ENCODE data around the gene HASPIN. TPM values are rescaled to one million over a fixed set of nuclear protein-coding genes. Genes with fewer than 3 reads are reported as not detected.

Gene HASPIN
- total RNA-seq, 6 experiments from 2014 or later, result 3.5 to 8.0 (median 7.0) TPM

DNA sequence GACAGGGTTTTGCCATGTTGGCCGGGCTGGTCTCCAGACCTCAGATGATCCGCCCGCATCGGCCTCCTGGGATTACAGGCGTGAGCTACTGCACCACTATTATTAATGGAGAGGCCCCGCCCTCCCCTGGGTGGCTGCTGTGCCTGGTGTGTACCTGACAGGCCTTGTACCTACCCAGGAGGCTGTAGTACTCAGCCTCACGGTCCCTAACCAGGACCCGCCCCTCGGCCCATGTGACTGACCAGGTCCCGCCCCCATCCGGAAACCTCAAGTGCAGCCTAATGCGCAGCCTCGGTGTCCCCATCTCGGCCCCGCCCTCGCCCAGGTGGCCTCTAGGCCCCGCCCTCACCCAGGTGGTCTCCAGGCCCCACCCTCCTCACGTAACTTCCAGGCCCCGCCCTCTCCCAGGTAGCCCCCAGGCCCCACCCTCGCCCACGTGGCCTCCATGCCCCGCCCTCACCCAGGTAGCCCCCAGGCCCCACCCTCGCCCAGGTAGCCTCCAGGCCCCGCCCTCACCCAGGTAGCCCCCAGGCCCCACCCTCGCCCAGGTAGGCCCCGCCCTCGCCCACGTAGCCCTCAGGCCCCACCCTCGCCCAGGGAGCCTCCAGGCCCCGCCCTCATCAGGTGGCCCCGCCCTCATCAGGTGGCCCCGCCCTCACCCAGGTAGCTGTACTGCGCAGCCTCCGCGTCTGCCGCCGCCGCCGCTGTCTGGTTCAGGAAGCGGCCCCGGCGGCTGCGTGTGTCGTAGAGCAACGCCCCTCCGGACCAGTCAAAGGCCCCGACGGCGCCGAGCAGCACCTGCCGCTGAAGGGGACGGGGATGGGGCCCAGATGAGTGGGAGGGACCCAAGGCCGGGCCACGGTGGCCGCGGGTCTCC lies 31.0 kb downstream of the HASPIN start:
- peaks cover 18% of the 10 kb centered on the region for H3K27me3 Mint-ChIP-seq (ENCODE audit: insufficient read depth)
- peaks cover 2% of the 10 kb centered on the region for H3K36me3 Mint-ChIP-seq (ENCODE audit: low read depth)
- H3K27ac Mint-ChIP-seq, result no peak overlapping the region
- peaks cover 6% of the 10 kb centered on the region for H3K9me3 Mint-ChIP-seq
- TF ChIP-seq, protein P1, sequence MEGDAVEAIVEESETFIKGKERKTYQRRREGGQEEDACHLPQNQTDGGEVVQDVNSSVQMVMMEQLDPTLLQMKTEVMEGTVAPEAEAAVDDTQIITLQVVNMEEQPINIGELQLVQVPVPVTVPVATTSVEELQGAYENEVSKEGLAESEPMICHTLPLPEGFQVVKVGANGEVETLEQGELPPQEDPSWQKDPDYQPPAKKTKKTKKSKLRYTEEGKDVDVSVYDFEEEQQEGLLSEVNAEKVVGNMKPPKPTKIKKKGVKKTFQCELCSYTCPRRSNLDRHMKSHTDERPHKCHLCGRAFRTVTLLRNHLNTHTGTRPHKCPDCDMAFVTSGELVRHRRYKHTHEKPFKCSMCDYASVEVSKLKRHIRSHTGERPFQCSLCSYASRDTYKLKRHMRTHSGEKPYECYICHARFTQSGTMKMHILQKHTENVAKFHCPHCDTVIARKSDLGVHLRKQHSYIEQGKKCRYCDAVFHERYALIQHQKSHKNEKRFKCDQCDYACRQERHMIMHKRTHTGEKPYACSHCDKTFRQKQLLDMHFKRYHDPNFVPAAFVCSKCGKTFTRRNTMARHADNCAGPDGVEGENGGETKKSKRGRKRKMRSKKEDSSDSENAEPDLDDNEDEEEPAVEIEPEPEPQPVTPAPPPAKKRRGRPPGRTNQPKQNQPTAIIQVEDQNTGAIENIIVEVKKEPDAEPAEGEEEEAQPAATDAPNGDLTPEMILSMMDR (IDR thresholded peaks at IDR 0.05), result no peak
- DNase-seq, result no peak
- no peak overlapping the region for H3K4me3 Mint-ChIP-seq
- no peaks in the 10 kb centered on the region for H3K4me1 Mint-ChIP-seq (ENCODE audit: low read depth)

DNA sequence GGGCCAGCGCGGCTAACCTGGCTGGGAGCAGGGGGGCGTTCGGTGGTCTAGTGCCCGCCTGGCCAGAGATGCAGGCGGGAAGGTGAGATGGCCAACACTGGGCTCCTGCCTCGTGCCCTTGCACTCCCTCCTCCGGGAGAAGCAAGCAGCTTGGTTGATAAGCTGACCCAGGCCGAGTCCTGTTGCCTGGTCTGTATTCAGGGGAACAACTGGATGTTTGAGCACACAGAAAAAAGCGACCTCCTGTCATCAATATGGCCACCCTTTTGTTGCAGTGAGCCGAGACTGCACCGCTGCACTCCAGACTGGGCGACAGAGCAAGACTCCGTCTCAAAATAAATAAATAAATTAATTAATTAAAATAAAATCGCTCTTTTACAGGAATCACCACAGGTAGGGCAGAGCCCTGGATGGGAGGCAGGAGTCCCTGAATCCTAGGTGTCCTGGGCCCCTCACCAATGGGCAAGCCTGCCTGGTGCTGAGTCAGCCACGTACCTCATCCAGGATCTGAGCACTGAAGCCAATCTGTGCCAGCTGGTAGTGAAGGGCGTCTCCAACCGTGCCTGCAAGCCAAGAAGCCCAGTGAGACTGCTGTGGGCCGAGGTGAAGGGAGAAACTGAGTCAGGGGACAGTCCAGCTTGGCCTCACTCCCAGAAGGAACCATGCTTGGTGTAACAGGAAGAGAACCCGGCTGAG lies 31.8 kb downstream of the HASPIN start:
- Mint-ChIP-seq H3K9me3 (peaks cover 12% of the 10 kb centered on the region), H3K4me3 (no peak overlapping the region), H3K27me3 (ENCODE audit: insufficient read depth) (peaks cover 16% of the 10 kb centered on the region), H3K27ac (no peak overlapping the region), H3K4me1 (ENCODE audit: low read depth) (no peaks in the 10 kb centered on the region), H3K36me3 (ENCODE audit: low read depth) (peaks cover 7% of the 10 kb centered on the region)
- no peak for DNase-seq
- TF ChIP-seq, protein P1 (IDR thresholded peaks at IDR 0.05), result no peak

DNA sequence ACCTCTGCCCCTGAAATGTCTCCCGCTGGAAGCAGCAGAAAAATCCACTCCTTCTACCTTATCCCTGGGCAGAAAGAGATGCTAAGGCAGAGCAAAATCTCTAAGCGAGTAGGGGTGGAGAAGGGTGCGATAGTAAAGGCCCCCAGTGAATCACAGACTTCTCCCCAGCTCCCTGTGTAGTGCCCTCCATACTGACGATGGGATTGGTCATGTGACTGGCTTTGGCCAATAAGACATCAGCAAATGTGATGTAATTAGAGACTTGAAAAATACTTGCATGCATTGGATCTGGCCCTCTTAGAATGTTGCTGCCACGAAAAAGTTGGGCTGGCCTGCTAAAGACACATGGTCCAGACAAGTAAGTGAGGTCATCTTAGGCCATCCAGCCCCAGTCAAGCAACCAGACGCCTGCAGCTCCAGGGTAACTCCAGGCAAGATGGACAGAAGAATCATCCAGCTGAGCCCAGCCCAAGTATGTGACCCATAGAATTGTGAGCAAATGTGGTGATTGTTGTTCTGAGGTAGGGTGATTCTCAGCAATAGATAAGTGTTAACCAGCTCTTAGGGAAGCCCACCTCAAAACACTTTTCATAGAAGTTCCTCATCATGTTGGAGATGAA lies 36.0 kb downstream of the HASPIN start:
- H3K27ac Mint-ChIP-seq, result no peak overlapping the region
- no peak for DNase-seq
- TF ChIP-seq, protein P1 (IDR thresholded peaks at IDR 0.05), result no peak
- H3K4me3 Mint-ChIP-seq, result no peak overlapping the region
- no peaks in the 10 kb centered on the region for H3K4me1 Mint-ChIP-seq (ENCODE audit: low read depth)
- peaks cover 17% of the 10 kb centered on the region for H3K9me3 Mint-ChIP-seq
- peaks cover 8% of the 10 kb centered on the region for H3K27me3 Mint-ChIP-seq (ENCODE audit: insufficient read depth)
- peaks cover 12% of the 10 kb centered on the region for H3K36me3 Mint-ChIP-seq (ENCODE audit: low read depth)

DNA sequence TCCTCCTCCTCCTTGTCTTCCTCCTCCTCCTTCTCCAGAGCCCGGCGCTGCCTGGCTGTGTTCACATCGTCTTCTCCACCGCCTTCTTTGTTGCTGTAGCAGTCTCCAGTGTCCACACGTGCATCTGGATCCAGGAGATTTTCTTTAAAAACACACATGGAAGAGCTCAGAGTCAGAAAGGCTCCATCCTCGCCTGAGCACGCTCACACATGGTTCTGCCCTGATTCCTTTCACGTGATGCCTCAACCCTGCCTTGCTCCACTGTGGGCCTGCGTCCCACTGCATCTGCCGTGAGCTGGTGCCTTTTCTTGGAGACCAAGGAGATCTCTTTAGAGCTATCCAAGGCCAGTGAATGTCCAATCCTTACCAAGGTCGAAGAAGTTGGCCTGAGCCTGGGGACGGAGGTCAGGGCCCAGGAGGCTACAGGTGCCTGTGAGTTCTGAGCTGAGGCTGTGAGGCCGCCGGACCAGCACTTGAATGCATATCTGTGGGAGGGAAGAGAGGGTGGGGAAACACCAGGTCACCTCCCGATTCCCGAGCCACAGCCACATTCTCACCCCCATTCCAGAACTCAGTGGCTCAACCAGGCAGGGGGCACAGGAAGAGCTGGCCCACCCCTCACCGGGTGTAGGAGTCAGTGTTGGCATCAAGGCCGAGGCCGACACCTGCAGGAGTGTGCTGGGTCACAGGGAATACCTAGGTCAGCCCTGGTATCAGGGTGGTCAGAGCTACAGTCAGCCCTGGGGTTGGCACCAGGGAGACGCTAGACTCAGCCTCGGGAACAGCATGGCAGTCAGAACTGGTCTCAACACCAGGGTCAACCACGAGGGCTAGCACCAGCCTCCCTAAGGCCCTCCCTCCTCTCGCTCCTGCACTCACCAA lies 37.6 kb downstream of the HASPIN start:
- peaks cover 12% of the 10 kb centered on the region for H3K36me3 Mint-ChIP-seq (ENCODE audit: low read depth)
- TF ChIP-seq, protein P1 (IDR thresholded peaks at IDR 0.05), result no peak
- H3K27me3 Mint-ChIP-seq (ENCODE audit: insufficient read depth), result peaks cover 8% of the 10 kb centered on the region
- peaks cover 17% of the 10 kb centered on the region for H3K9me3 Mint-ChIP-seq
- H3K27ac Mint-ChIP-seq, result no peak overlapping the region
- no peak for DNase-seq
- peaks cover 6% of the 10 kb centered on the region; the same call in 1 of the 2 replicates for H3K4me1 Mint-ChIP-seq (ENCODE audit: low read depth)
- H3K4me3 Mint-ChIP-seq, result no peak overlapping the region

DNA sequence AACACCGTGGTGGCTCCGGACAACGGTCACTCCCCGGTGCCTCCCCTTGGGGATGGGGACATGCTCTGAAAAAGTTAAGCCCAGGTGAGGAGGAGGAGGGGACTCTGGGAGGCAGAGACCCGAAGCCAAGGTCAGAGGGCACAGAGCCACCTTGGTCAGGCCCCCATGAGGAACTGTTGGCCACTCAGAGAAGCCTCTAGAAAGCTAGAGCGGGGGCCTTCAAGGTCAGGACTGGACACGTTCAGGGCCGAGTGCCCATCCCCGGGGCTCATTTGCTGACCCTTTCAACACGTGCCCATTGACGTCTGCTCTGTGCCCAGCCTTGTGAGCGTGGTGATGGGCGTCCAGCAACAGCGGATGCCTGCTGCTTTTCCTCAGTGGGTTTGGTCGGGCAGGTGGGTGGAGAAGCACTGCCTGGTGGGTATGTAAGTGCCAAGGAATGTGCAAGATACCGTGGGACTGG lies 38.2 kb downstream of the HASPIN start:
- H3K36me3 Mint-ChIP-seq (ENCODE audit: low read depth), result peaks cover 12% of the 10 kb centered on the region
- H3K4me3 Mint-ChIP-seq, result no peak overlapping the region
- peaks cover 8% of the 10 kb centered on the region for H3K27me3 Mint-ChIP-seq (ENCODE audit: insufficient read depth)
- H3K4me1 Mint-ChIP-seq (ENCODE audit: low read depth), result peaks cover 6% of the 10 kb centered on the region; the same call in 1 of the 2 replicates
- no peak overlapping the region for H3K27ac Mint-ChIP-seq
- H3K9me3 Mint-ChIP-seq, result peaks cover 17% of the 10 kb centered on the region
- DNase-seq, result no peak
- TF ChIP-seq, protein P1 (IDR thresholded peaks at IDR 0.05), result no peak
